ENCODE measurements around the gene LRRC8C. TPM values are rescaled to one million over a fixed set of nuclear protein-coding genes. Genes with fewer than 3 reads are reported as not detected.

The LRRC8C gene
- total RNA-seq, 1 donor = 10.8 TPM

DNA sequence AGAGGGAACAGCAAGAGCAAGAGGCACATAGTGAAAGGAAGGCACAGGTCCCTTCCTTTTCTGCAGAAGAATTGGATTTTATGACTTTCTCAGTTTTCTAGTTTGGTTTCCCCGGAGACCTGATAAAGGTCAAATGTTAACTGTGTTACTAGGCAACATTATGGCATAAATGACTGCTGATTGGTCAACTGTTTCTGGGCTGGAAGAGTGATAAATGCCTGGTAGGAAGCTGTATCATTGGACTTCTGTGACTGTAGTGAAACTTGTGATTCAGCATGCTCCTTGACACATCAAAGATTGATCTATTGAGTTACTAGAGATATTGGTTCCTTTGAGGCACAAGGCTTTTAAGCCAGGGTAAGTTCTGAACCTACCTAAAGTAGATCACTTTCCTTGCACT, 55.7 kb downstream of the LRRC8C start:
- DNase-seq (ENCODE audit: low read depth) = no peak
- H3K4me3 ChIP-seq (ENCODE audit: low read depth, low read length) = no peak overlapping the region
- TF ChIP-seq CTCF (IDR thresholded peaks at IDR 0.05; ENCODE audit: insufficient read depth, low read depth, low read length) = no peak

- DNase-seq (ENCODE audit: low read depth) = no peak
These were observed 56.3 kb downstream of the LRRC8C start for GRCh38 chr1:89689234-89689633.

DNA sequence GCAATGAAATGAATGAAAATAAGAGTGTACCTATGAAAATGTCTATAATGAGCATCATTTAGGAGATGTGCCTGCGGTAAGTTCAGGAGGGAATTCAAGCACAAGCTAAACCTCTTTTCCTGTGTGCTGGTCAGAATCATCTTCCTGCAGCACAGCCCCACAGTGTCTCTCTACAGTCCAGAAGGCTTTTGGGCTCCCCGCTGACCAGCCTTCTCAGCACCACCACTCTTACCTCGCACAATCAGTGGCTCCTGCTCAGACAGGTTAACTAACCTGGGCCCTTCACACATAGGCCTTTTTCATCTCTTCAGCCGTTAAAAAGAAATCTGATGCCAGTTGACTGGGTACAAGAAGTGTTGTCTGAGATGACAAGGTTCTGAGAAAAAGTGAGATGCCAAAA, 57.7 kb downstream of the LRRC8C start:
- no peak for TF ChIP-seq CTCF (IDR thresholded peaks at IDR 0.05; ENCODE audit: insufficient read depth, low read depth, low read length)
- no peak for DNase-seq (ENCODE audit: low read depth)
- no peak overlapping the region for H3K4me3 ChIP-seq (ENCODE audit: low read depth, low read length)

More at GRCh38 chr1:89689234-89689633, 56.3 kb downstream of the LRRC8C start:
- no peak for TF ChIP-seq CTCF (IDR thresholded peaks at IDR 0.05; ENCODE audit: insufficient read depth, low read depth, low read length)
- no peak overlapping the region for H3K4me3 ChIP-seq (ENCODE audit: low read depth, low read length)

DNA sequence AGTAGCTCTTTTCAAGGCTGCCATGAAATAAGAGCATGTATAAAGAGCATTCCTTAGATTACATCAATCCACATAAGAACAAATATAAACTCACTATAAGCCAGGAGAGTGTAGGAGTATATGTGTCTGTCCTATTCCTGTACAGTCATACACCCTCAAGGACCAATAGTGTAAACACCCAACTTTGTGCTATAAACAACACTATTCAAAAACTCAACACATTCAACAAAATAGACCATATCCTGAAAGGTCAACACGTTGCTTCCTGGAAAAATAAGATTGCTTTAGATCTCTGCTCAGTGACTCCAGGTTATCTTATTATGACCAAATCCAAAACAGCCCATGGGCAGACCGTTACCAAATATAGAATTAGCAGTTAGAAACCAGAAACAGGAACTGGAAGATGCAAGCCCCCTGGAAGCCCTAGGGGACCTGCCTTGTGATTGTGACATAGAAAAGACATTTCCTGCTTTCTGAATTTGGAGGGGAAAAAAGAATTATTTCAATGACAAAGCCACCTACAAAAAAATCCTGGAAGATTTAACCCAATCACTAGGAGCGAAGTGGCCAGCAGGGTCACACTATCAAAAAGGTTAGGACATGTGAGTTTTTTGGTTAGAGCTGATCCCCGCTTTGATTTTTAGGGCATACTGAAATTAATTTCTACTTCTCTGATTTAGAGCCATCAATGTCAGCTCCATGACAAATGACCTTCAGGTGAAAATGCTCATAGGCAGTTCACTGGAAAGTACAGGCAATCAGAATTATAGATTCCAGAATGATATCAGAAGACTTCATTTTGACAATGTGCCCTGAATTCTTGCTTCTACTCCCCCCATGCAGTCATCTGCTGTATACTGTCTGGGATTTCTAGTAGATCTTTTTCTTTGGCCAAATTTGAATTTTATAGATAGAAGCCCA, 59.9 kb downstream of the LRRC8C start:
- peak; percentile 87 for DNase-seq (ENCODE audit: low read depth)
- H3K4me3 ChIP-seq (ENCODE audit: low read depth, low read length) = no peak overlapping the region
- TF ChIP-seq CTCF (IDR thresholded peaks at IDR 0.05; ENCODE audit: insufficient read depth, low read depth, low read length) = no peak

GRCh38 chr1:89695847-89696246, 62.9 kb downstream of the LRRC8C start:
- DNase-seq (ENCODE audit: low read depth) = no peak
- no peak overlapping the region for H3K4me3 ChIP-seq (ENCODE audit: low read depth, low read length)
- TF ChIP-seq CTCF (IDR thresholded peaks at IDR 0.05; ENCODE audit: insufficient read depth, low read depth, low read length) = no peak

GRCh38 chr1:89697383-89697782, 64.5 kb downstream of the LRRC8C start:
- peak; percentile 67 for DNase-seq (ENCODE audit: low read depth)
- TF ChIP-seq CTCF (IDR thresholded peaks at IDR 0.05; ENCODE audit: insufficient read depth, low read depth, low read length) = no peak
- H3K4me3 ChIP-seq (ENCODE audit: low read depth, low read length) = no peak overlapping the region

Measured in fibroblast of villous mesenchyme (primary cell).